ENCODE results near the gene SPAG9. TPM values are rescaled to one million over a fixed set of nuclear protein-coding genes. Genes with fewer than 3 reads are reported as not detected.

The SPAG9 gene
- total and polyA plus RNA-seq, 2 of the 8 experiments (the other 6 are each of a cell fraction or from before 2014, with no cell fraction given): 9.8 to 63.8 TPM

- TF ChIP-seq CHD7 (IDR thresholded peaks at IDR 0.05; ENCODE audit: insufficient replicate concordance, low read length) (no peak), POU5F1 (IDR thresholded peaks at IDR 0.05; ENCODE audit: low read depth, low read length) (no peak), TBP (IDR thresholded peaks at IDR 0.05; ENCODE audit: low read depth, low read length) (no peak), POLR2AphosphoS5 (IDR thresholded peaks at IDR 0.05; ENCODE audit: low read depth, low read length) (no peak)
These were observed 184.7 kb downstream of the SPAG9 start (continued) for GRCh38 chr17:50935996-50936266.

Data from H1 (cell line).